C4-2B (cell line): ENCODE data around the gene SUV39H2.

Experiments used
- H3K27ac ChIP-seq: fragments of 450-650 bp; 2 replicates; pipeline ENCODE4 v1.5.1; 2017
- ZFX ChIP-seq: fragments of 450-650 bp; IDR thresholded peaks from 2 replicates; pipeline ENCODE4 v1.6.1; 2017
- TF ChIP-seq, protein P1 (sequence below): fragments of 450-650 bp; conservative IDR thresholded peaks from 2 replicates; pipeline ENCODE4 v1.5.1; 2017; ENCODE audit warnings: mild to moderate bottlenecking

SUV39H2 gene

DNA sequence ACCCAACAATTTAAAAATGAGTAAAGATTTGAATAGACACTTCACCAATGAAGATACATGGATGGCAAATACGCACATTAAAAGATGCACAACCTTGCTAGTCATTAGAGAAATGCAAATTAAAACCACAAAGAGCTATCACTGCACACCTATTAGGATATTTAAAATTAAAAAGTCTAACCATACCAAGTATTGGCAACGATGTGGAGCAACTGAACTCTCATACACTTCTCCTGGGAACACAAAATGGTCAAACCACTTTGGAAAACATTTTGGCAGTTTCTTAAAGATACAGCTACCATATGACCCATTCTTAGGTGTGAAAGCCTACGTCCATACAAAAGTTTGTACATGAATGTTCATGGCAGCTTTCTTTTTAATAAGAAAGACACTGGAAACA, 39.2 kb downstream of the SUV39H2 start:
- H3K27ac ChIP-seq = no peak overlapping the region
- TF ChIP-seq, protein P1, sequence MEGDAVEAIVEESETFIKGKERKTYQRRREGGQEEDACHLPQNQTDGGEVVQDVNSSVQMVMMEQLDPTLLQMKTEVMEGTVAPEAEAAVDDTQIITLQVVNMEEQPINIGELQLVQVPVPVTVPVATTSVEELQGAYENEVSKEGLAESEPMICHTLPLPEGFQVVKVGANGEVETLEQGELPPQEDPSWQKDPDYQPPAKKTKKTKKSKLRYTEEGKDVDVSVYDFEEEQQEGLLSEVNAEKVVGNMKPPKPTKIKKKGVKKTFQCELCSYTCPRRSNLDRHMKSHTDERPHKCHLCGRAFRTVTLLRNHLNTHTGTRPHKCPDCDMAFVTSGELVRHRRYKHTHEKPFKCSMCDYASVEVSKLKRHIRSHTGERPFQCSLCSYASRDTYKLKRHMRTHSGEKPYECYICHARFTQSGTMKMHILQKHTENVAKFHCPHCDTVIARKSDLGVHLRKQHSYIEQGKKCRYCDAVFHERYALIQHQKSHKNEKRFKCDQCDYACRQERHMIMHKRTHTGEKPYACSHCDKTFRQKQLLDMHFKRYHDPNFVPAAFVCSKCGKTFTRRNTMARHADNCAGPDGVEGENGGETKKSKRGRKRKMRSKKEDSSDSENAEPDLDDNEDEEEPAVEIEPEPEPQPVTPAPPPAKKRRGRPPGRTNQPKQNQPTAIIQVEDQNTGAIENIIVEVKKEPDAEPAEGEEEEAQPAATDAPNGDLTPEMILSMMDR = no peak
- TF ChIP-seq ZFX = no peak

DNA sequence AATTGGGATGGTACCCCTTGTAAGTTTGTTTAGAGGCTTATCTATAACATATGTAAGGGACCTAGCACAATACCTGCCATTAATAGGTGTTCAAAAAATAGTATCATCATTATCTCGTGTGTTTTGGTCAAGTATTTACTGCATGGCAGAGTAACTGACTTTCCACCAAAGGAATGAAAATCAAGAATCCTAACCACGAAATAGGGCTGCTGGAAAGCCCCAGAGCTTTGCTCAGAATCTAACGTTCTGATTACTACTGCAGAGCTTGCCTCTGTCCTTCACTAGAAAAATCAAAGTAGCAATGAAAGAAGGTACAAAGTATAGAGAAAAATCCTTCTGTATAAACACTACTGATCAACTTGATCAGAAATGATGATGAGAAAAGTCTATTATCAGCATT, 40.3 kb downstream of the SUV39H2 start:
- H3K27ac ChIP-seq = no peak overlapping the region
- TF ChIP-seq ZFX = no peak
- TF ChIP-seq, protein P1 = no peak

DNA sequence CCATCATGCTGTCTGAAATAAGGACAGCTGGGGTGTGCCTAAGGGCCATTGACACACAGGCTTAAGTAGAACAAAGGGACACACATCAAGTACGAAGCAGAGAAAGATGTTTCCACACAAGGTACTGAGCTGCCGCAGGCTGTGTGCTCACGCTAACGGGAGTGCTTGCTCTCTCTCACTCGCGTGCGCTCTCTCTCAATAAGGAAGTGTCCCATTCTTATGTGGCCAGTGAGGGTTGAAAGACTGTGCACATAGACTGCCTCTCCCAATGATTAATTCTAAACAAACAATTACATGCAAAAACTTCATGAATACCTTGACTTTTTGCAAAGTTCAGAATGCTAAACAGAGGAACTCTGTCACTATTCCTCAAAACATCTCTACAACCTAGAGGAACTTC, 45.3 kb downstream of the SUV39H2 start:
- no peak overlapping the region for H3K27ac ChIP-seq
- TF ChIP-seq ZFX = no peak
- TF ChIP-seq, protein P1 = no peak

DNA sequence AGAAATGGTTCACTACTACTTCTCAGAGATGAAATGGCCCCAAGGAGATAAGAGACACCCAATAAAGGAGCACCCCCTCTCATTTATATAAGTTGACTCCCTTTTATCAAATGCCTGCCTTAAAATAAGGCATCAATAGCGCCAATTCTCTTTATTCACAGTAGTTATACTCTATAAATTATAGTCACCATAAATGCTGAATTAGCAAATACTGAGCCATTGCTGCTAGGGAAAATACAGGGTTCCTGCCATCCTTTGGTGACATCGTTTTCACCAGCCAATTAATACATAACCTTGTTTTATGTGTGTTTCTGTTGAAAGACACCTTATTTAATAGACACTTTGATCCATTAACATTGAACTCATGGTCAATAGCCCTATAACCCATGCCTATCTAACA, 46.6 kb downstream of the SUV39H2 start:
- TF ChIP-seq, protein P1 = no peak
- no peak for TF ChIP-seq ZFX
- H3K27ac ChIP-seq = no peak overlapping the region

DNA sequence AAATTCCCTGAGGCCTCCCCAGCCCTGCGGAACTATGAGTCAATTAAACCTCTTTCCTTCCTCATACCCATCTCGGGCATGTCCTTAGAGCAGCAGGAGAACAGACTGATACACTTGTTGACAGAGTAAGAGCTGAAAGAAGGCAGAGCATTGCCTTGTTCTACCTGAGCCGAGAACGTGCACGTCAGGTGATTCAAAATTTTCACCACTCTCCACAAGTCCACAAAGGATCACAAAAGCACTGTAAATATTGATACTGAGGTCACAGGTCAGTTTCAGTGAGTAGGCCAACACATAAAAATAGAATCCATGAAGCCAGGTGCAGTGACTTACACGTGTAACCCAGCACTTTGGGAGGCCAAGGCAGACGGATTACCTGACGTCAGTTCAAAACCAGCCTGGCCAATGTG, 47.4 kb downstream of the SUV39H2 start:
- no peak overlapping the region for H3K27ac ChIP-seq
- TF ChIP-seq, protein P1 = no peak
- TF ChIP-seq ZFX = no peak

DNA sequence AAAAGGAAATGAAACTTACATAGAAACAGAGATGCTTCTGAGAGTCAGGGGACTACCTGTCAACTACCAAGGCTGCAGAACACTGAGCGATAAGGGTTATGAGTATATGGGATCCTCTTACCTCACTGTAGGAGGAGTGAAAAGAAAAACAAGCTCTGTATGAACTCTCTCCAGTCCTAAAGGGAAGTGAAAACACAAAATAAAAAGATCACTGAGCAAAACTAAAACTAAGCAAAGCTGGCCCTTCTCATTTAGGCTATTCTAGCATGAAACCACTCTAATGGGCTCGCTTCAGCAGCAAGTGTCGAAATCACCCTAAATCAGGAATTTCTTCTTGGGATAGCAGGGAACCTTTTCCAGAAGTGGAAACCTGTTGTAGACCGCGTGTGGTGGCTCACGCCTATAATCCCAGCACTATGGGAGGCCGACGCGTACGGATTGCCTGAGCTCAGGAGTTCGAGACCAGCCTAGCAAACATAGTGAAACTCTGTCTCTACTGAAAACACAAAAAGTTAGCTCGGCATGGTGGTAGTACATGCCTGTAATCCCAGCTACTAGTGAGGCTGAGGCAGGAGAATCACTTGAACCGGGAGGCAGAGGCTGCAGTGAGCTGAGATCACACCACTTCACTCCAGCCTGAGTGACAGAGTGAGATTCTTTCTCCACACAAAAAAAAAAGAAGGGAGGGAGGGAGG, 48.2 kb downstream of the SUV39H2 start:
- H3K27ac ChIP-seq = no peak overlapping the region
- TF ChIP-seq, protein P1 = no peak
- no peak for TF ChIP-seq ZFX

DNA sequence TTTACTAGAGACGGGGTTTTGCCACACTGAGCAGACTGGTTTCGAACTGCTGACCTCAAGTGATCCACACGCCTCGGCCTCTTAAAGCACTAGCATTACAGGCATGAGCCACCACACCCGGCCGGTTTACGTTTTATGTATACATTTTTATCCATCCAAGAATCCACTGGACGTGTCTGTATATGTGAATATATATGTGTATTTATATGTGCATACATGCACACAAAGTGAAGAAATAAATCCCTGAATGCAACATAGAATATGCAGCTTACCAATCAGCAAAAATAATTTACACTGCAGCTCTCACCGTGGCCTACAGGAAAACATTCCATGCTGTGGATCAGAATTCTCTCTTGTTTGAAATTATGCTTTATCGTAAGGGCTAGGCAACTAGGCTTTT, 51.9 kb downstream of the SUV39H2 start:
- TF ChIP-seq, protein P1 = no peak
- TF ChIP-seq ZFX = no peak
- no peak overlapping the region for H3K27ac ChIP-seq
